ENCODE results near the gene FMR1. TPM values are rescaled to one million over a fixed set of nuclear protein-coding genes. Genes with fewer than 3 reads are reported as not detected.

FMR1 gene
- total RNA-seq, 6 experiments from 2014 or later = 17.7 to 21.7 (median 19.9) TPM

GRCh38 chrX:147950352-147950751, 38.6 kb downstream of the FMR1 start:
- Mint-ChIP-seq H3K4me1 (ENCODE audit: low read depth) (no peaks in the 10 kb centered on the region), H3K9me3 (no peaks in the 10 kb centered on the region), H3K27ac (no peak overlapping the region), H3K27me3 (ENCODE audit: insufficient read depth) (no peaks in the 10 kb centered on the region), H3K4me3 (no peak overlapping the region), H3K36me3 (ENCODE audit: low read depth) (peaks cover 7% of the 10 kb centered on the region; the same call in 1 of the 2 replicates)
- no peak for TF ChIP-seq CTCF (IDR thresholded peaks at IDR 0.05)
- no peak for DNase-seq

DNA sequence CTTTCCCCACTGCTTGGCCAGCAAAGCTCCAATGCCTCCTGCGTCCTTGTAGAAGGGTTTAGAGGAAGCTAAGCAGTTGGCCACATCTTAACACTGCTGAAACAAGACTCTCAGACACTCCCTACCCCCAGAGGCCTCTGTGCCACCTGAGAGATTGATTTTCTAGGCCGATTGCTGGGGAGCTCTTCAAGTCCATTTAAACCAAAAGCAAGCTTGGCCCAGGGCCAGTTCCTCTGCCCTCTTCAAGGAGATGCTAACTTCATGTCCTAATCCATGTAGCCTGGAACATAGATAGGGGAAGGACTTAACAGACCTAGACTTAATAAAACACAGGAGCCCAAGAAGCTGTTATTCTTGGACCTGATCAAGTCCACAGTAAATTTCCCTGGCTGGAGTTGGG, 42.3 kb downstream of the FMR1 start:
- H3K27me3 Mint-ChIP-seq (ENCODE audit: insufficient read depth) = no peaks in the 10 kb centered on the region
- no peaks in the 10 kb centered on the region for H3K9me3 Mint-ChIP-seq
- no peak for DNase-seq
- no peak overlapping the region for H3K27ac Mint-ChIP-seq
- TF ChIP-seq CTCF (IDR thresholded peaks at IDR 0.05) = no peak
- peaks cover 7% of the 10 kb centered on the region; the same call in 1 of the 2 replicates for H3K36me3 Mint-ChIP-seq (ENCODE audit: low read depth)
- H3K4me3 Mint-ChIP-seq = no peak overlapping the region
- peaks cover 17% of the 10 kb centered on the region for H3K4me1 Mint-ChIP-seq (ENCODE audit: low read depth)

GRCh38 chrX:147957291-147957690, 45.6 kb downstream of the FMR1 start:
- no peak overlapping the region for H3K27ac Mint-ChIP-seq
- H3K36me3 Mint-ChIP-seq (ENCODE audit: low read depth) = no peaks in the 10 kb centered on the region
- DNase-seq = no peak
- H3K4me3 Mint-ChIP-seq = no peak overlapping the region
- TF ChIP-seq CTCF (IDR thresholded peaks at IDR 0.05) = no peak
- no peaks in the 10 kb centered on the region for H3K27me3 Mint-ChIP-seq (ENCODE audit: insufficient read depth)
- no peaks in the 10 kb centered on the region for H3K9me3 Mint-ChIP-seq
- H3K4me1 Mint-ChIP-seq (ENCODE audit: low read depth) = peaks cover 29% of the 10 kb centered on the region

DNA sequence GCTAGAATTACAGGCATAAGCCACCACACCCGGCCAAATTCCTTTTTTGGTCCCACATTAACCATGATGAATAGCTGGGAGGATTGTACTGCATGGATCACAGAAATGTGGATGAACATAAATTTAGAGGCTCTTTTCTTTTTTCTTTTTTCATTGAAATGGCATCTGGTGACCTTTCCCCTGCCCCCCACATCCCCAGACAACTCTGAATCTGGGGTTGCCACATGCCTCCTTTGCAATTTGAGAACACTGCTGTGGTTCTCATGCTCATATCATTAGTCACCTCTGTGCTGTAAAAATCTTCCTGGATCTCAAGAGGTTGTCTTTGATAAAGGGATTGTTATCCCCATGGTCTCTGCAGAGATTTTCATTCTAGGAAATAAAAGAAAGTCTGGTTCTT, 46.6 kb downstream of the FMR1 start:
- Mint-ChIP-seq H3K27me3 (ENCODE audit: insufficient read depth) (no peaks in the 10 kb centered on the region), H3K4me3 (no peak overlapping the region; the same call in 1 of the 2 replicates), H3K4me1 (ENCODE audit: low read depth) (peaks cover 29% of the 10 kb centered on the region), H3K27ac (peak overlapping the region; percentile 57), H3K9me3 (no peaks in the 10 kb centered on the region), H3K36me3 (ENCODE audit: low read depth) (no peaks in the 10 kb centered on the region)
- no peak for TF ChIP-seq CTCF (IDR thresholded peaks at IDR 0.05)
- peak; percentile 69 for DNase-seq

DNA sequence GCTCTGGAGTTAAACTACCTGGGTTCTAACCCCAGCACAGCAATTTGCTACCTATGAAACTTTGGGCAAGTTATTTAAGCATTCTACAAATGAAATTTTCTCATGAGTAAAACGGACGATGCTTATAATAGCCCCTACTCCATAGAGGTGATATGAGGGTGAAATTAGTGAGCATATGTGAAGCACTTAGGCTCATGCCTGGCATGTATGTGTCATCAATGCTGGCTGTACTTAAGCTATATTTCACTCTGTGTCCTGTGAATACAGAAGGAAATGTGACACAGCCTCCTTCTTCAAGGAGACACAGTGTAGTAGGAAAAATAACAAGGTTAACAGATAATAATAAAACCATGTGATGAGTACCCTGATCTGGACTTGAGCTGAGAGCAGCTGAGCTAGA, 49.0 kb downstream of the FMR1 start:
- H3K36me3 Mint-ChIP-seq (ENCODE audit: low read depth) = no peaks in the 10 kb centered on the region
- H3K9me3 Mint-ChIP-seq = no peaks in the 10 kb centered on the region
- peaks cover 29% of the 10 kb centered on the region for H3K4me1 Mint-ChIP-seq (ENCODE audit: low read depth)
- TF ChIP-seq CTCF (IDR thresholded peaks at IDR 0.05) = no peak
- DNase-seq = no peak
- H3K4me3 Mint-ChIP-seq = no peak overlapping the region
- no peak overlapping the region for H3K27ac Mint-ChIP-seq
- H3K27me3 Mint-ChIP-seq (ENCODE audit: insufficient read depth) = no peaks in the 10 kb centered on the region

- Mint-ChIP-seq H3K4me3 (no peak overlapping the region), H3K4me1 (ENCODE audit: low read depth) (peaks cover 27% of the 10 kb centered on the region), H3K27ac (no peak overlapping the region), H3K36me3 (ENCODE audit: low read depth) (no peaks in the 10 kb centered on the region), H3K9me3 (no peaks in the 10 kb centered on the region), H3K27me3 (ENCODE audit: insufficient read depth) (peaks cover 2% of the 10 kb centered on the region; the same call in 1 of the 2 replicates)
- TF ChIP-seq CTCF (IDR thresholded peaks at IDR 0.05) = no peak
- no peak for DNase-seq
These were observed 50.8 kb downstream of the FMR1 start for GRCh38 chrX:147962476-147962875.
